ENCODE data around the gene KCNH8. TPM values are rescaled to one million over a fixed set of nuclear protein-coding genes. Genes with fewer than 3 reads are reported as not detected.

KCNH8 gene
- total and polyA plus RNA-seq, 2 experiments from 2014 or later = 0.97 to 1.1 TPM

DNA sequence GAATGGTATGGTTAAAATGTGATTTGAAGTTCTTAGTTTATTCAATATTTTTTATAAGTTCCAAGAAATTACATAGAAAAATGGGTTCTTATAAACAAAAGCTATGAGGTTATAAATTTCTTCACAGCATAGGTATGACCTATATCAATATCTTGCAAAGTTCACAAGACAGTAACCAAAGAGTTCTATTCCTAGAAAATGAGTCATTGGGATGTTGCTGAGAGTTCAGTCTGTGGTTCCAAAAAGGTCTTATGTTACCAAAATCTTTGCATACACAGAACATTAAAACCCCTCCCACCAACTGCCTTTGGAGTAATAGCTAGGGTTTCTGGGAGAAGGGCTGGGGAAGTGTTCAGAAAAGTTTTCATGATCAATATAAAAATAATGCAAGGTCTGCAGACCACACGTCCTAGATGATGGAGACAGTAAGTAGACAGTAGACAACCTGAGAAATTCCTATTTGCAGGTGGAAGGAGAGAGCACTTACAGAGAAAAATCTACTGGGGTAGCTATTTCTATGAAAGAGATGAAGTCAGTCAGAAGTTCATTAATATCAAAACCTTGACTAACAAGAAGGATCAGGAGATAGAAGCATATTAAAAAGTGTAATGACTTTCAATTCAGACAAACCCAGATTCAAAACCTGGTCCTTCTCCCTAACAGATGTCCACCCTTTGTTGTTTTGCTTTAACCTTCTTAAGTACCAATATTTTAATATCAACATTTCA lies 279.3 kb downstream of the KCNH8 start:
- H3K27me3 ChIP-seq = no peaks in the 10 kb centered on the region
- TF ChIP-seq, protein P1, sequence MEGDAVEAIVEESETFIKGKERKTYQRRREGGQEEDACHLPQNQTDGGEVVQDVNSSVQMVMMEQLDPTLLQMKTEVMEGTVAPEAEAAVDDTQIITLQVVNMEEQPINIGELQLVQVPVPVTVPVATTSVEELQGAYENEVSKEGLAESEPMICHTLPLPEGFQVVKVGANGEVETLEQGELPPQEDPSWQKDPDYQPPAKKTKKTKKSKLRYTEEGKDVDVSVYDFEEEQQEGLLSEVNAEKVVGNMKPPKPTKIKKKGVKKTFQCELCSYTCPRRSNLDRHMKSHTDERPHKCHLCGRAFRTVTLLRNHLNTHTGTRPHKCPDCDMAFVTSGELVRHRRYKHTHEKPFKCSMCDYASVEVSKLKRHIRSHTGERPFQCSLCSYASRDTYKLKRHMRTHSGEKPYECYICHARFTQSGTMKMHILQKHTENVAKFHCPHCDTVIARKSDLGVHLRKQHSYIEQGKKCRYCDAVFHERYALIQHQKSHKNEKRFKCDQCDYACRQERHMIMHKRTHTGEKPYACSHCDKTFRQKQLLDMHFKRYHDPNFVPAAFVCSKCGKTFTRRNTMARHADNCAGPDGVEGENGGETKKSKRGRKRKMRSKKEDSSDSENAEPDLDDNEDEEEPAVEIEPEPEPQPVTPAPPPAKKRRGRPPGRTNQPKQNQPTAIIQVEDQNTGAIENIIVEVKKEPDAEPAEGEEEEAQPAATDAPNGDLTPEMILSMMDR (IDR thresholded peaks at IDR 0.05; ENCODE audit: poor library complexity) = no peak
- no peak for TF ChIP-seq EZH2 (IDR thresholded peaks at IDR 0.05; ENCODE audit: borderline replicate concordance)
- TF ChIP-seq EZH2phosphoT487 (IDR thresholded peaks at IDR 0.05; ENCODE audit: low read depth, severe bottlenecking, unreplicated experiment) = no peak
- H3K4me2 ChIP-seq = no peak overlapping the region
- H3K79me2 ChIP-seq = no peaks in the 10 kb centered on the region
- H3K4me1 ChIP-seq (ENCODE audit: insufficient read depth) = no peaks in the 10 kb centered on the region
- WGBS (ENCODE audit: low lambda C conversion rate, missing lambda C conversion rate) = 76% methylated on average over 1 of the region's 1 CpG
- no peaks in the 10 kb centered on the region for H3K9me3 ChIP-seq (ENCODE audit: low read depth)
- no peak overlapping the region for H3K27ac ChIP-seq
- no peaks in the 10 kb centered on the region for H3K9me2 ChIP-seq (replicated peaks; ENCODE audit: insufficient read depth)
- no peaks in the 10 kb centered on the region for H4K20me1 ChIP-seq (ENCODE audit: insufficient read depth, poor library complexity, severe bottlenecking)
- no peaks in the 10 kb centered on the region for H3K36me3 ChIP-seq (replicated peaks; ENCODE audit: insufficient read depth, low read depth)
- no peak for DNase-seq (ENCODE audit: low spot score)
- H3K4me3 ChIP-seq = no peak overlapping the region
- no peak overlapping the region for H2AFZ ChIP-seq

DNA sequence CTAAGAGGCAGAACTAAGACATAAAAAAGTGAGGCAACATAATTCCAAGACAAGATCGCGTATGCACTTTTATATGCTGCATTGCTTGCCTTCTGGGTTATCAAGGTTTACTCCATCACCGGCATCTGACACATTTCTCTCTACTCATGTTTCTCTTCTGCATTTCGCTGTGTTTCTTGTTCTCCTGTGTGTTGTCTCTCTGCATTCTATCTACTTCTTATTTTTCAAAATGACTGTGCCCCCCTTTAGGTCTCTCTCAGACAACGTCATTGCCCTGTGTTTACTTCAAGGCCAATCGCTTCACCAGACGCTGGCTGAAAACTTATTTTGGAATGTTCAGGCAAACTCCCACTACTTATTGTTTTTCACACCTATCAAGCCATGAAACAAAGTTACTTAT lies 280.4 kb downstream of the KCNH8 start:
- no peaks in the 10 kb centered on the region for H3K9me2 ChIP-seq (replicated peaks; ENCODE audit: insufficient read depth)
- H3K27me3 ChIP-seq = no peaks in the 10 kb centered on the region
- H3K36me3 ChIP-seq (replicated peaks; ENCODE audit: insufficient read depth, low read depth) = no peaks in the 10 kb centered on the region
- H3K4me3 ChIP-seq = no peak overlapping the region
- H3K27ac ChIP-seq = no peak overlapping the region
- H3K4me2 ChIP-seq = no peak overlapping the region
- no peaks in the 10 kb centered on the region for H3K9me3 ChIP-seq (ENCODE audit: low read depth)
- H2AFZ ChIP-seq = no peak overlapping the region
- DNase-seq (ENCODE audit: low spot score) = no peak
- no peaks in the 10 kb centered on the region for H3K79me2 ChIP-seq
- H4K20me1 ChIP-seq (ENCODE audit: insufficient read depth, poor library complexity, severe bottlenecking) = no peaks in the 10 kb centered on the region
- H3K4me1 ChIP-seq (ENCODE audit: insufficient read depth) = no peaks in the 10 kb centered on the region
- 94% methylated on average over 7 of the region's 7 CpGs for WGBS (ENCODE audit: low lambda C conversion rate, missing lambda C conversion rate)
- TF ChIP-seq EZH2phosphoT487 (IDR thresholded peaks at IDR 0.05; ENCODE audit: low read depth, severe bottlenecking, unreplicated experiment) (no peak), EZH2 (IDR thresholded peaks at IDR 0.05; ENCODE audit: borderline replicate concordance) (no peak)
- TF ChIP-seq, protein P1 (IDR thresholded peaks at IDR 0.05; ENCODE audit: poor library complexity) = no peak

DNA sequence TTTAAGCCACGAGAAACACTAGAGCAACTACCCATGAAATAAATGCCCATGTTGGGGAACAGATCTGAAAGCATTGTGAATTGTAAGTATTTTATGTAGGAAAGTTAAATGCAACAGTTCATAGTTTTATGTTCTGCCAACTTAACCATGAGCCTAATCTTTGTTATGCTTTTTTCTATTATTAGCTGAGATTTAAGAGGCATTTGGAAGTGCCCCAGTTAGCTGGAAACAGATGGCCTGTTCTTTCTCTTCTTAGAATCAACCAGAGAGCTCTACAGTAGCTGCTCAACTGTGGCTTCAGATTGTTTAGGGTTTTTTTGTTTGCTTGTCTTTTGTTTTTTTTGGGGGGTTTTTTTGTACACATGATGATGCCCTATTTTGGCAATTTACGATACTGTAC lies 284.4 kb downstream of the KCNH8 start:
- Histone ChIP-seq H3K9me2 (replicated peaks; ENCODE audit: insufficient read depth) (no peaks in the 10 kb centered on the region), H3K27me3 (no peaks in the 10 kb centered on the region), H2AFZ (no peak overlapping the region), H3K27ac (no peak overlapping the region), H3K4me3 (no peak overlapping the region), H4K20me1 (ENCODE audit: insufficient read depth, poor library complexity, severe bottlenecking) (no peaks in the 10 kb centered on the region), H3K9me3 (ENCODE audit: low read depth) (no peaks in the 10 kb centered on the region), H3K4me1 (ENCODE audit: insufficient read depth) (no peaks in the 10 kb centered on the region), H3K4me2 (no peak overlapping the region), H3K36me3 (replicated peaks; ENCODE audit: insufficient read depth, low read depth) (no peaks in the 10 kb centered on the region), H3K79me2 (no peaks in the 10 kb centered on the region)
- peak; percentile 5 for DNase-seq (ENCODE audit: low spot score)
- TF ChIP-seq EZH2 (IDR thresholded peaks at IDR 0.05; ENCODE audit: borderline replicate concordance) = no peak
- no peak for TF ChIP-seq EZH2phosphoT487 (IDR thresholded peaks at IDR 0.05; ENCODE audit: low read depth, severe bottlenecking, unreplicated experiment)
- TF ChIP-seq, protein P1 (IDR thresholded peaks at IDR 0.05; ENCODE audit: poor library complexity) = no peak
- 82% methylated on average over 2 of the region's 2 CpGs for WGBS (ENCODE audit: low lambda C conversion rate, missing lambda C conversion rate)
